ENCODE results near the gene MYBPC2. TPM values are rescaled to one million over a fixed set of nuclear protein-coding genes. Genes with fewer than 3 reads are reported as not detected.

MYBPC2 gene
- total RNA-seq, 1 experiment from 2014 or later, result not detected

- intact Hi-C loops (cut with micrococcal nuclease), result no loop called here
- CTCF ChIA-PET, result interaction anchor here (0.5 to 3.4 kb wide), 11 partner anchors 9 to 1010 kb away, joined by 3 to 27 read pairs (median 3); partner anchors contain the start of gene NAPSA
- BruUV-seq (replicated peaks), result no TSS peak
- H3K27ac Mint-ChIP-seq (ENCODE audit: low read depth, unreplicated experiment), result no peak overlapping the region
- no peaks in the 10 kb centered on the region for H3K36me3 Mint-ChIP-seq (ENCODE audit: insufficient read depth, unreplicated experiment)
- TF ChIP-seq CTCF (IDR thresholded peaks at IDR 0.05; ENCODE audit: unreplicated experiment), result no peak
- no peaks in the 10 kb centered on the region for H3K4me1 Mint-ChIP-seq (ENCODE audit: insufficient read depth, unreplicated experiment)
- no peaks in the 10 kb centered on the region for H3K9me3 Mint-ChIP-seq (ENCODE audit: unreplicated experiment)
- H3K4me3 Mint-ChIP-seq (ENCODE audit: unreplicated experiment), result no peak overlapping the region
- no peak for DNase-seq (ENCODE audit: unreplicated experiment)
- POLR2A ChIA-PET, result interaction anchor here (1.1 to 1.4 kb wide), 2 partner anchors 75 to 94 kb away, joined by 3 to 4 read pairs; no protein-coding TSS in a partner anchor
- H3K27me3 Mint-ChIP-seq (ENCODE audit: insufficient read depth, unreplicated experiment), result no peaks in the 10 kb centered on the region
Observed at GRCh38 chr19:50462970-50463369, 30.3 kb downstream of the MYBPC2 start.

GRCh38 chr19:50464348-50464747, 31.7 kb downstream of the MYBPC2 start:
- Mint-ChIP-seq H3K36me3 (ENCODE audit: insufficient read depth, unreplicated experiment) (no peaks in the 10 kb centered on the region), H3K4me3 (ENCODE audit: unreplicated experiment) (no peak overlapping the region), H3K4me1 (ENCODE audit: insufficient read depth, unreplicated experiment) (no peaks in the 10 kb centered on the region), H3K9me3 (ENCODE audit: unreplicated experiment) (no peaks in the 10 kb centered on the region), H3K27me3 (ENCODE audit: insufficient read depth, unreplicated experiment) (no peaks in the 10 kb centered on the region), H3K27ac (ENCODE audit: low read depth, unreplicated experiment) (no peak overlapping the region)
- POLR2A ChIA-PET, result no interaction called here
- no TSS peak for BruUV-seq (replicated peaks)
- TF ChIP-seq CTCF (IDR thresholded peaks at IDR 0.05; ENCODE audit: unreplicated experiment), result no peak
- intact Hi-C loops (cut with micrococcal nuclease), result no loop called here
- no peak for DNase-seq (ENCODE audit: unreplicated experiment)
- CTCF ChIA-PET, result interaction anchor here (0.5 to 0.7 kb wide), 3 partner anchors 38 to 956 kb away, joined by 3 read pairs; no protein-coding TSS in a partner anchor

GRCh38 chr19:50465000-50465399, 32.3 kb downstream of the MYBPC2 start:
- Mint-ChIP-seq H3K27ac (ENCODE audit: low read depth, unreplicated experiment) (no peak overlapping the region), H3K4me3 (ENCODE audit: unreplicated experiment) (no peak overlapping the region), H3K4me1 (ENCODE audit: insufficient read depth, unreplicated experiment) (no peaks in the 10 kb centered on the region), H3K27me3 (ENCODE audit: insufficient read depth, unreplicated experiment) (no peaks in the 10 kb centered on the region), H3K9me3 (ENCODE audit: unreplicated experiment) (no peaks in the 10 kb centered on the region), H3K36me3 (ENCODE audit: insufficient read depth, unreplicated experiment) (no peaks in the 10 kb centered on the region)
- ChIA-PET CTCF (interaction anchor here (0.6 to 1.4 kb wide), 3 partner anchors 112 to 522 kb away, joined by 3 read pairs; no protein-coding TSS in a partner anchor), POLR2A (no interaction called here)
- no peak for TF ChIP-seq CTCF (IDR thresholded peaks at IDR 0.05; ENCODE audit: unreplicated experiment)
- intact Hi-C loops (cut with micrococcal nuclease), result no loop called here
- no peak for DNase-seq (ENCODE audit: unreplicated experiment)
- no TSS peak for BruUV-seq (replicated peaks)

- no peak for DNase-seq (ENCODE audit: unreplicated experiment)
- ChIA-PET POLR2A (interaction anchor here (1.3 kb wide), 1 partner anchor 82 kb away, joined by 3 read pairs; the partner anchor contains the start of gene POLD1), CTCF (interaction anchor here (0.6 to 1.8 kb wide), 6 partner anchors 50 to 456 kb away, joined by 3 to 6 read pairs (median 3); no protein-coding TSS in a partner anchor)
- H3K4me1 Mint-ChIP-seq (ENCODE audit: insufficient read depth, unreplicated experiment), result no peaks in the 10 kb centered on the region
- no peaks in the 10 kb centered on the region for H3K36me3 Mint-ChIP-seq (ENCODE audit: insufficient read depth, unreplicated experiment)
- TF ChIP-seq CTCF (IDR thresholded peaks at IDR 0.05; ENCODE audit: unreplicated experiment), result no peak
- H3K4me3 Mint-ChIP-seq (ENCODE audit: unreplicated experiment), result no peak overlapping the region
- BruUV-seq (replicated peaks), result no TSS peak
- intact Hi-C loops (cut with micrococcal nuclease), result no loop called here
- no peak overlapping the region for H3K27ac Mint-ChIP-seq (ENCODE audit: low read depth, unreplicated experiment)
- no peaks in the 10 kb centered on the region for H3K9me3 Mint-ChIP-seq (ENCODE audit: unreplicated experiment)
- H3K27me3 Mint-ChIP-seq (ENCODE audit: insufficient read depth, unreplicated experiment), result no peaks in the 10 kb centered on the region
Observed at GRCh38 chr19:50465986-50466705, 33.5 kb downstream of the MYBPC2 start.

Data from MCF 10A (cell line).